ENCODE results near the gene RNF5. TPM values are rescaled to one million over a fixed set of nuclear protein-coding genes. Genes with fewer than 3 reads are reported as not detected.

Gene RNF5
- total and polyA plus RNA-seq, 12 donors, result 53.0 to 132 (median 82.7) TPM

GRCh38 chr6:32226434-32226833, 48.2 kb downstream of the RNF5 start:
- TF ChIP-seq, protein P1, sequence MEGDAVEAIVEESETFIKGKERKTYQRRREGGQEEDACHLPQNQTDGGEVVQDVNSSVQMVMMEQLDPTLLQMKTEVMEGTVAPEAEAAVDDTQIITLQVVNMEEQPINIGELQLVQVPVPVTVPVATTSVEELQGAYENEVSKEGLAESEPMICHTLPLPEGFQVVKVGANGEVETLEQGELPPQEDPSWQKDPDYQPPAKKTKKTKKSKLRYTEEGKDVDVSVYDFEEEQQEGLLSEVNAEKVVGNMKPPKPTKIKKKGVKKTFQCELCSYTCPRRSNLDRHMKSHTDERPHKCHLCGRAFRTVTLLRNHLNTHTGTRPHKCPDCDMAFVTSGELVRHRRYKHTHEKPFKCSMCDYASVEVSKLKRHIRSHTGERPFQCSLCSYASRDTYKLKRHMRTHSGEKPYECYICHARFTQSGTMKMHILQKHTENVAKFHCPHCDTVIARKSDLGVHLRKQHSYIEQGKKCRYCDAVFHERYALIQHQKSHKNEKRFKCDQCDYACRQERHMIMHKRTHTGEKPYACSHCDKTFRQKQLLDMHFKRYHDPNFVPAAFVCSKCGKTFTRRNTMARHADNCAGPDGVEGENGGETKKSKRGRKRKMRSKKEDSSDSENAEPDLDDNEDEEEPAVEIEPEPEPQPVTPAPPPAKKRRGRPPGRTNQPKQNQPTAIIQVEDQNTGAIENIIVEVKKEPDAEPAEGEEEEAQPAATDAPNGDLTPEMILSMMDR (IDR thresholded peaks at IDR 0.05), result no peak
- Histone ChIP-seq H3K27ac (no peak overlapping the region), H3K36me3 (peaks cover 0 to 13% (median 0%) of the 10 kb centered on the region in 9 donors), H3K9me3 (no peaks in the 10 kb centered on the region), H3K4me3 (no peak overlapping the region), H3K4me1 (peaks cover 0 to 22% (median 6%) of the 10 kb centered on the region in 9 donors), H3K27me3 (no peaks in the 10 kb centered on the region)
- ATAC-seq (no peak), DNase-seq (no peak)
- 94 to 97% methylated on average over 7 of the region's 7 CpGs for WGBS, 2 donors
- intact Hi-C loops (cut with DNase I), result no loop called here

Small RNA genes lying within 50 kb of the gene (microRNA-seq; reads per million reads assigned to microRNA genes)
- 2.4 to 2.6 reads per million in 2 donors for gene MIR6721
- 0 reads per million in 2 donors for gene MIR6833

Other genes with a start within 250 kb of the RNF5 start
- gene CFB, start 232.3 kb upstream of the RNF5 start, total RNA-seq, result 10 to 100 TPM in 1 of 10 donors, 1 to 10 TPM in 9; 2.8 to 24.4 (median 4.7) TPM
- gene CFB, start 232.3 kb upstream of the RNF5 start, polyA plus RNA-seq, result 10 to 100 TPM in 1 of 2 donors, 1 to 10 TPM in 1; 6.6 to 15.8 TPM
- 10 to 100 TPM; 38.2 to 52.8 (median 45.7) TPM for gene NELFE, start 219.4 kb upstream of the RNF5 start, total RNA-seq
- gene NELFE, start 219.4 kb upstream of the RNF5 start, polyA plus RNA-seq, result 10 to 100 TPM; 36.5 to 70.4 TPM
- 10 to 100 TPM; 21.8 to 45.5 (median 32.2) TPM for gene SKIC2, start 219.2 kb upstream of the RNF5 start, total RNA-seq
- gene SKIC2, start 219.2 kb upstream of the RNF5 start, polyA plus RNA-seq, result 10 to 100 TPM; 37.8 to 67.4 TPM
- 10 to 100 TPM in 8 of 10 donors, 1 to 10 TPM in 2; 8.4 to 15.7 (median 13.2) TPM for gene DXO, start 206.3 kb upstream of the RNF5 start, total RNA-seq
- gene DXO, start 206.3 kb upstream of the RNF5 start, polyA plus RNA-seq, result 10 to 100 TPM; 13.6 to 23.4 TPM
- gene C4A, start 196.3 kb upstream of the RNF5 start, total RNA-seq, result 100 to 1,000 TPM in 2 of 10 donors, 10 to 100 TPM in 8; 35.4 to 367 (median 60.7) TPM
- 10 to 100 TPM; 30.1 to 36.9 TPM for gene C4A, start 196.3 kb upstream of the RNF5 start, polyA plus RNA-seq
- gene C4B, start 163.6 kb upstream of the RNF5 start, total RNA-seq, result 100 to 1,000 TPM in 2 of 10 donors, 10 to 100 TPM in 8; 32.6 to 357 (median 60.3) TPM
- 10 to 100 TPM; 33.8 to 72.6 TPM for gene C4B, start 163.6 kb upstream of the RNF5 start, polyA plus RNA-seq
- gene CYP21A2, start 140.0 kb upstream of the RNF5 start, total RNA-seq, result 1 to 10 TPM in 2 of 10 donors, under 1 TPM in 3, not detected in 5; 0.26 to 1.9 (median 0.62) TPM
- under 1 TPM; 0.19 to 0.73 TPM for gene CYP21A2, start 140.0 kb upstream of the RNF5 start, polyA plus RNA-seq
- gene TNXB, start 69.1 kb upstream of the RNF5 start, total RNA-seq, result 100 to 1,000 TPM in 1 of 10 donors, 10 to 100 TPM in 9; 36.2 to 123 (median 61.4) TPM
- gene TNXB, start 69.1 kb upstream of the RNF5 start, polyA plus RNA-seq, result 10 to 100 TPM; 49.0 to 96.7 TPM
- gene ATF6B, start 50.2 kb upstream of the RNF5 start, total RNA-seq, result 10 to 100 TPM; 20.1 to 44.4 (median 29.4) TPM
- 10 to 100 TPM; 23.4 to 47.0 TPM for gene ATF6B, start 50.2 kb upstream of the RNF5 start, polyA plus RNA-seq
- gene FKBPL, start 48.1 kb upstream of the RNF5 start, total RNA-seq, result 1 to 10 TPM in 8 of 10 donors, under 1 TPM in 2; 0.72 to 3.4 (median 2.2) TPM
- gene FKBPL, start 48.1 kb upstream of the RNF5 start, polyA plus RNA-seq, result 1 to 10 TPM; 3.4 to 7.2 TPM
- gene PRRT1, start 26.5 kb upstream of the RNF5 start, total RNA-seq, result 1 to 10 TPM in 3 of 10 donors, under 1 TPM in 7; 0.17 to 1.4 (median 0.49) TPM
- gene PRRT1, start 26.5 kb upstream of the RNF5 start, polyA plus RNA-seq, result 1 to 10 TPM; 1.1 to 2.9 TPM
- gene PPT2, start 24.3 kb upstream of the RNF5 start, total RNA-seq, result 10 to 100 TPM; 18.0 to 31.8 (median 23.7) TPM
- gene PPT2, start 24.3 kb upstream of the RNF5 start, polyA plus RNA-seq, result 10 to 100 TPM; 16.8 to 17.6 TPM
- gene EGFL8, start 13.8 kb upstream of the RNF5 start, total RNA-seq, result 10 to 100 TPM in 1 of 10 donors, 1 to 10 TPM in 9; 6.8 to 11.3 (median 8.4) TPM
- gene EGFL8, start 13.8 kb upstream of the RNF5 start, polyA plus RNA-seq, result 10 to 100 TPM in 1 of 2 donors, 1 to 10 TPM in 1; 6.7 to 32.8 TPM
- 10 to 100 TPM; 39.0 to 63.1 (median 47.4) TPM for gene AGPAT1, start 2.3 kb upstream of the RNF5 start, total RNA-seq
- 10 to 100 TPM; 50.8 to 56.3 TPM for gene AGPAT1, start 2.3 kb upstream of the RNF5 start, polyA plus RNA-seq
- gene AGER, start 5.8 kb downstream of the RNF5 start, total RNA-seq, result 1 to 10 TPM in 9 of 10 donors, under 1 TPM in 1; 0.75 to 5.1 (median 2.9) TPM
- gene AGER, start 5.8 kb downstream of the RNF5 start, polyA plus RNA-seq, result 1 to 10 TPM; 3.1 to 5.5 TPM
- gene PBX2, start 11.8 kb downstream of the RNF5 start, total RNA-seq, result 10 to 100 TPM; 32.8 to 50.9 (median 44.1) TPM
- 10 to 100 TPM; 25.6 to 55.4 TPM for gene PBX2, start 11.8 kb downstream of the RNF5 start, polyA plus RNA-seq
- gene GPSM3, start 14.2 kb downstream of the RNF5 start, total RNA-seq, result 10 to 100 TPM in 1 of 10 donors, 1 to 10 TPM in 9; 2.4 to 28.0 (median 4.4) TPM
- 1 to 10 TPM; 5.8 to 6.2 TPM for gene GPSM3, start 14.2 kb downstream of the RNF5 start, polyA plus RNA-seq
- 10 to 100 TPM; 17.4 to 46.3 (median 23.3) TPM for gene NOTCH4, start 45.7 kb downstream of the RNF5 start, total RNA-seq
- 100 to 1,000 TPM in 1 of 2 donors, 10 to 100 TPM in 1; 33.0 to 123 TPM for gene NOTCH4, start 45.7 kb downstream of the RNF5 start, polyA plus RNA-seq
- not detected for gene TSBP1, start 193.5 kb downstream of the RNF5 start, total RNA-seq
- gene TSBP1, start 193.5 kb downstream of the RNF5 start, polyA plus RNA-seq, result not detected
- gene BTNL2, start 228.8 kb downstream of the RNF5 start, total RNA-seq, result not detected
- not detected for gene BTNL2, start 228.8 kb downstream of the RNF5 start, polyA plus RNA-seq

All from heart right ventricle (tissue), 16 donors.